Measurements from ENCODE around the gene MED31.

DNA sequence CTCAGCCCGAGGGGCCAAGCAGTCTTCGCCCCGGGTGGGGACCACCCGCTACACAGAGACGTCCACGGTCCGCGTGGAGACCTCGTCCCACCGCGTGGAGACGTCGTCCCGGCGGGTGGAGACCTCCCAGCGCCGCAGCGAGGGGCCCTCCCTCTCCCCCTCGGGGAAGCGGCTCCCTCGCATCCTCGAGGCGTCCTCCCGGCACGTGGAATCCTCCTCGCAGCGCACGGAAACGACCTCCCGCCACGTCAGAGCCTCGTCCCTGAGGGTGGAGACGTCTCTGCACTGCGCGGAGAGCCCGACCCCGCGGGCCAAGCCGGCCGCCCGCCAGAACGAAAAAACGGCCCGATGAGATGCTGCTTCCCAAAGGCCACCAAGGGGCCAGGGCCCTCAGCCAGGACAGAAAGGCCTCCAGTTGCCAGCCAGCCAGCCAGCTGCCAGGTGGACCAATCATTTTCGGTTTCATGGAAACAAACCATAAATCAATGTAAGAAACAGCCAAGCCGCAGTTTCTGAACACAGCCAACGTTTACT lies 581 bp upstream of the MED31 start:
- TF ChIP-seq, protein P1, sequence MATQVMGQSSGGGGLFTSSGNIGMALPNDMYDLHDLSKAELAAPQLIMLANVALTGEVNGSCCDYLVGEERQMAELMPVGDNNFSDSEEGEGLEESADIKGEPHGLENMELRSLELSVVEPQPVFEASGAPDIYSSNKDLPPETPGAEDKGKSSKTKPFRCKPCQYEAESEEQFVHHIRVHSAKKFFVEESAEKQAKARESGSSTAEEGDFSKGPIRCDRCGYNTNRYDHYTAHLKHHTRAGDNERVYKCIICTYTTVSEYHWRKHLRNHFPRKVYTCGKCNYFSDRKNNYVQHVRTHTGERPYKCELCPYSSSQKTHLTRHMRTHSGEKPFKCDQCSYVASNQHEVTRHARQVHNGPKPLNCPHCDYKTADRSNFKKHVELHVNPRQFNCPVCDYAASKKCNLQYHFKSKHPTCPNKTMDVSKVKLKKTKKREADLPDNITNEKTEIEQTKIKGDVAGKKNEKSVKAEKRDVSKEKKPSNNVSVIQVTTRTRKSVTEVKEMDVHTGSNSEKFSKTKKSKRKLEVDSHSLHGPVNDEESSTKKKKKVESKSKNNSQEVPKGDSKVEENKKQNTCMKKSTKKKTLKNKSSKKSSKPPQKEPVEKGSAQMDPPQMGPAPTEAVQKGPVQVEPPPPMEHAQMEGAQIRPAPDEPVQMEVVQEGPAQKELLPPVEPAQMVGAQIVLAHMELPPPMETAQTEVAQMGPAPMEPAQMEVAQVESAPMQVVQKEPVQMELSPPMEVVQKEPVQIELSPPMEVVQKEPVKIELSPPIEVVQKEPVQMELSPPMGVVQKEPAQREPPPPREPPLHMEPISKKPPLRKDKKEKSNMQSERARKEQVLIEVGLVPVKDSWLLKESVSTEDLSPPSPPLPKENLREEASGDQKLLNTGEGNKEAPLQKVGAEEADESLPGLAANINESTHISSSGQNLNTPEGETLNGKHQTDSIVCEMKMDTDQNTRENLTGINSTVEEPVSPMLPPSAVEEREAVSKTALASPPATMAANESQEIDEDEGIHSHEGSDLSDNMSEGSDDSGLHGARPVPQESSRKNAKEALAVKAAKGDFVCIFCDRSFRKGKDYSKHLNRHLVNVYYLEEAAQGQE (IDR thresholded peaks at IDR 0.05; ENCODE audit: insufficient read depth in 1 of 2, low read depth in 2 of 2, low read length in 2 of 2), result no peak
- TF ChIP-seq TAF1 (IDR thresholded peaks at IDR 0.05; ENCODE audit: borderline replicate concordance, insufficient read depth, low read length) (no peak), POLR2AphosphoS5 (IDR thresholded peaks at IDR 0.05; ENCODE audit: low read depth, low read length) (no peak), SIN3A (IDR thresholded peaks at IDR 0.05; ENCODE audit: borderline replicate concordance, insufficient read depth, low read length) (no peak)
